ENCODE measurements around the gene SERINC1. TPM values are rescaled to one million over a fixed set of nuclear protein-coding genes. Genes with fewer than 3 reads are reported as not detected.

The SERINC1 gene
- total and polyA plus RNA-seq, 9 of the 15 experiments (the other 6 are each of a cell fraction or from before 2014, with no cell fraction given) = 28.8 to 64.6 (median 39.7) TPM

DNA sequence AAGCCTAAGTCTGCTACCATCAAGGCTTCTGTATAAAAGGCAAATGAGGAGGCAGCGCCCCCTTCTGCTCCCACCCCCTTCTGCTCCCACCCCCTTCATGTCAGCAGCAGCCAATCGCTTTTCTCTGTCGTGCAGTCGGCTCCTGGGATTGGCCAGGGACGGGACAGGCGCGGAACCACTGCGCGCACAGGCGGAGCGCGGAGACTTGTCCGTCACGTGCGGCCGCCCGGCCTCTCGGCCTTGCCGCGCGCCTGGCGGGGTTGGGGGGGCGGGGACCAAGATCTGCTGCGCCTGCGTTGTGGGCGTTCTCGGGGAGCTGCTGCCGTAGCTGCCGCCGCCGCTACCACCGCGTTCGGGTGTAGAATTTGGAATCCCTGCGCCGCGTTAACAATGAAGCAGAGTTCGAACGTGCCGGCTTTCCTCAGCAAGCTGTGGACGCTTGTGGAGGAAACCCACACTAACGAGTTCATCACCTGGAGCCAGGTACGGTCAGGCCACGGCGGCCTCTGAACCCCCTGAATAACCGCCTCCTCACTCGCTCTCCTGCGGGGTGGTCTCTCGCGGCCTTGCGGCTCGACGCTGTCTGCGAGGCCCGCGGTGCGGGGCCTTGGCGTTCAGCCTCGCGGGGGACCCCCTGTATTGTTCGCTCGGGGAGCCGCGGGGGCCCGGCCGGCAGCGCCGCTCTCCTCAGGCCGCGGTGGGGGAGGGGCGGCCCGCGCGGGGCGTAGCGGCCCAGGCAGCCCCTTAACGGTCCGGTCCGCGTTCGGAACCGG lies 72.1 kb downstream of the SERINC1 start, which contains the start of gene HSF2 (continued):
- TF ChIP-seq, protein P1, sequence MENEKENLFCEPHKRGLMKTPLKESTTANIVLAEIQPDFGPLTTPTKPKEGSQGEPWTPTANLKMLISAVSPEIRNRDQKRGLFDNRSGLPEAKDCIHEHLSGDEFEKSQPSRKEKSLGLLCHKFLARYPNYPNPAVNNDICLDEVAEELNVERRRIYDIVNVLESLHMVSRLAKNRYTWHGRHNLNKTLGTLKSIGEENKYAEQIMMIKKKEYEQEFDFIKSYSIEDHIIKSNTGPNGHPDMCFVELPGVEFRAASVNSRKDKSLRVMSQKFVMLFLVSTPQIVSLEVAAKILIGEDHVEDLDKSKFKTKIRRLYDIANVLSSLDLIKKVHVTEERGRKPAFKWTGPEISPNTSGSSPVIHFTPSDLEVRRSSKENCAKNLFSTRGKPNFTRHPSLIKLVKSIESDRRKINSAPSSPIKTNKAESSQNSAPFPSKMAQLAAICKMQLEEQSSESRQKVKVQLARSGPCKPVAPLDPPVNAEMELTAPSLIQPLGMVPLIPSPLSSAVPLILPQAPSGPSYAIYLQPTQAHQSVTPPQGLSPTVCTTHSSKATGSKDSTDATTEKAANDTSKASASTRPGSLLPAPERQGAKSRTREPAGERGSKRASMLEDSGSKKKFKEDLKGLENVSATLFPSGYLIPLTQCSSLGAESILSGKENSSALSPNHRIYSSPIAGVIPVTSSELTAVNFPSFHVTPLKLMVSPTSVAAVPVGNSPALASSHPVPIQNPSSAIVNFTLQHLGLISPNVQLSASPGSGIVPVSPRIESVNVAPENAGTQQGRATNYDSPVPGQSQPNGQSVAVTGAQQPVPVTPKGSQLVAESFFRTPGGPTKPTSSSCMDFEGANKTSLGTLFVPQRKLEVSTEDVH (IDR thresholded peaks at IDR 0.05; ENCODE audit: low read depth, partially characterized antibody) = no peak
- TF ChIP-seq HDAC2 (IDR thresholded peaks at IDR 0.05) = no peak
- no peak for TF ChIP-seq TAF7 (tag; IDR thresholded peaks at IDR 0.05)
- TF ChIP-seq KDM1A (IDR thresholded peaks at IDR 0.05) = no peak
- TF ChIP-seq, protein P2, sequence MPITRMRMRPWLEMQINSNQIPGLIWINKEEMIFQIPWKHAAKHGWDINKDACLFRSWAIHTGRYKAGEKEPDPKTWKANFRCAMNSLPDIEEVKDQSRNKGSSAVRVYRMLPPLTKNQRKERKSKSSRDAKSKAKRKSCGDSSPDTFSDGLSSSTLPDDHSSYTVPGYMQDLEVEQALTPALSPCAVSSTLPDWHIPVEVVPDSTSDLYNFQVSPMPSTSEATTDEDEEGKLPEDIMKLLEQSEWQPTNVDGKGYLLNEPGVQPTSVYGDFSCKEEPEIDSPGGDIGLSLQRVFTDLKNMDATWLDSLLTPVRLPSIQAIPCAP (CRISPR knock-in tag; IDR thresholded peaks at IDR 0.05; ENCODE audit: borderline replicate concordance) = no peak
- TF ChIP-seq, protein P3, sequence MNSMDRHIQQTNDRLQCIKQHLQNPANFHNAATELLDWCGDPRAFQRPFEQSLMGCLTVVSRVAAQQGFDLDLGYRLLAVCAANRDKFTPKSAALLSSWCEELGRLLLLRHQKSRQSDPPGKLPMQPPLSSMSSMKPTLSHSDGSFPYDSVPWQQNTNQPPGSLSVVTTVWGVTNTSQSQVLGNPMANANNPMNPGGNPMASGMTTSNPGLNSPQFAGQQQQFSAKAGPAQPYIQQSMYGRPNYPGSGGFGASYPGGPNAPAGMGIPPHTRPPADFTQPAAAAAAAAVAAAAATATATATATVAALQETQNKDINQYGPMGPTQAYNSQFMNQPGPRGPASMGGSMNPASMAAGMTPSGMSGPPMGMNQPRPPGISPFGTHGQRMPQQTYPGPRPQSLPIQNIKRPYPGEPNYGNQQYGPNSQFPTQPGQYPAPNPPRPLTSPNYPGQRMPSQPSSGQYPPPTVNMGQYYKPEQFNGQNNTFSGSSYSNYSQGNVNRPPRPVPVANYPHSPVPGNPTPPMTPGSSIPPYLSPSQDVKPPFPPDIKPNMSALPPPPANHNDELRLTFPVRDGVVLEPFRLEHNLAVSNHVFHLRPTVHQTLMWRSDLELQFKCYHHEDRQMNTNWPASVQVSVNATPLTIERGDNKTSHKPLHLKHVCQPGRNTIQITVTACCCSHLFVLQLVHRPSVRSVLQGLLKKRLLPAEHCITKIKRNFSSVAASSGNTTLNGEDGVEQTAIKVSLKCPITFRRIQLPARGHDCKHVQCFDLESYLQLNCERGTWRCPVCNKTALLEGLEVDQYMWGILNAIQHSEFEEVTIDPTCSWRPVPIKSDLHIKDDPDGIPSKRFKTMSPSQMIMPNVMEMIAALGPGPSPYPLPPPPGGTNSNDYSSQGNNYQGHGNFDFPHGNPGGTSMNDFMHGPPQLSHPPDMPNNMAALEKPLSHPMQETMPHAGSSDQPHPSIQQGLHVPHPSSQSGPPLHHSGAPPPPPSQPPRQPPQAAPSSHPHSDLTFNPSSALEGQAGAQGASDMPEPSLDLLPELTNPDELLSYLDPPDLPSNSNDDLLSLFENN (IDR thresholded peaks at IDR 0.05; ENCODE audit: low read depth in 2 of 2, low read length in 2 of 2) = 0 out of 4 replicates have a peak, but pooled peaks of 1 of the 2 experiments have one; percentile 48
- 0 out of 2 replicates have a peak, but pooled peaks have one; percentile 43 for TF ChIP-seq SRSF3 (IDR thresholded peaks at IDR 0.05; ENCODE audit: insufficient read depth, low read length)
- no peak for TF ChIP-seq SREBF1 (IDR thresholded peaks at IDR 0.05; ENCODE audit: borderline replicate concordance, low read depth, low read length)
- no peak for TF ChIP-seq NFIC (IDR thresholded peaks at IDR 0.05)
- TF ChIP-seq, protein P4, sequence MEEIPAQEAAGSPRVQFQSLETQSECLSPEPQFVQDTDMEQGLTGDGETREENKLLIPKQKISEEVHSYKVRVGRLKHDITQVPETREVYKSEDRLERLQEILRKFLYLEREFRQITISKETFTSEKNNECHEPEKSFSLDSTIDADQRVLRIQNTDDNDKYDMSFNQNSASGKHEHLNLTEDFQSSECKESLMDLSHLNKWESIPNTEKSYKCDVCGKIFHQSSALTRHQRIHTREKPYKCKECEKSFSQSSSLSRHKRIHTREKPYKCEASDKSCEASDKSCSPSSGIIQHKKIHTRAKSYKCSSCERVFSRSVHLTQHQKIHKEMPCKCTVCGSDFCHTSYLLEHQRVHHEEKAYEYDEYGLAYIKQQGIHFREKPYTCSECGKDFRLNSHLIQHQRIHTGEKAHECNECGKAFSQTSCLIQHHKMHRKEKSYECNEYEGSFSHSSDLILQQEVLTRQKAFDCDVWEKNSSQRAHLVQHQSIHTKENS (CRISPR knock-in tag; IDR thresholded peaks at IDR 0.05) = no peak
- TF ChIP-seq SRSF7 (optimal IDR thresholded peaks at IDR 0.05; ENCODE audit: low read depth, low read length) = no peak
- no peak for TF ChIP-seq POU5F1 (IDR thresholded peaks at IDR 0.05; ENCODE audit: borderline replicate concordance, low read depth, low read length, partially characterized antibody)
- peak; percentile 81 for TF ChIP-seq CREB1 (IDR thresholded peaks at IDR 0.05)
- peak; percentile 64 for TF ChIP-seq CREB1 (CRISPR knock-in tag; IDR thresholded peaks at IDR 0.05)
- no peak for TF ChIP-seq ARHGAP35 (IDR thresholded peaks at IDR 0.05; ENCODE audit: partially characterized antibody)
- no peak for TF ChIP-seq ZNF134 (CRISPR knock-in tag; conservative IDR thresholded peaks at IDR 0.05)
- TF ChIP-seq ZNF75A (CRISPR knock-in tag; IDR thresholded peaks at IDR 0.05) = no peak
- no peak for TF ChIP-seq U2AF1 (optimal IDR thresholded peaks at IDR 0.05; ENCODE audit: low read depth, low read length)
